H1 (cell line): ENCODE measurements around the gene PCDH9.

Source experiments
- ASH2L ChIP-seq: fragments of 200-600, 300-600 bp; sonication (generic); IDR thresholded peaks from one replicate; pipeline ENCODE4 v1.7.1; 2017; ENCODE audit warnings: low read length
- BRCA1 ChIP-seq: IDR thresholded peaks from 2 replicates; pipeline ENCODE4 v1.6.1; 2012; ENCODE audit warnings: low read depth, low read length, improper control_type of control experiment
- CREB1 ChIP-seq: IDR thresholded peaks from 2 replicates; pipeline ENCODE4 v1.6.1; 2012; ENCODE audit warnings: inconsistent platforms
- EZH2 ChIP-seq: fragments of 200-600 bp; sonication (generic); IDR thresholded peaks from 2 replicates; pipeline ENCODE4 v1.7.1; 2012; ENCODE audit warnings: low read depth, mild to moderate bottlenecking, moderate library complexity, low read length, inconsistent platforms; ENCODE audit not compliant: severe bottlenecking
- POLR2A ChIP-seq, 2 experiments: IDR thresholded peaks; 1 replicate in 1 of 2; 2 replicates in 1 of 2; pipeline ENCODE4 v1.6.1; 2011; ENCODE audit warnings: low read depth in 2 of 2, low read length in 2 of 2, mild to moderate bottlenecking in 2 of 2; ENCODE audit errors: control extremely low read depth in 1 of 2
- POLR2AphosphoS5 ChIP-seq: IDR thresholded peaks from 2 replicates; pipeline ENCODE4 v1.6.1; 2011; ENCODE audit warnings: low read depth, low read length
- RFX5 ChIP-seq: IDR thresholded peaks from 2 replicates; pipeline ENCODE4 v1.6.1; 2011; ENCODE audit warnings: low read depth, low read length, improper control_type of control experiment, borderline replicate concordance
- SRF ChIP-seq: IDR thresholded peaks from 2 replicates; pipeline ENCODE4 v1.6.1; 2011; ENCODE audit warnings: mild to moderate bottlenecking, low read depth, low read length, moderate library complexity
- SUZ12 ChIP-seq: fragments of 200-600 bp; sonication (generic); IDR thresholded peaks from 2 replicates; pipeline ENCODE4 v1.6.1; 2012; ENCODE audit warnings: mild to moderate bottlenecking, inconsistent platforms, low read length, moderate library complexity, mixed read lengths
- TCF12 ChIP-seq: IDR thresholded peaks from 2 replicates; pipeline ENCODE4 v1.6.1; 2011; ENCODE audit warnings: low read depth, mild to moderate bottlenecking, low read length
- USF2 ChIP-seq: IDR thresholded peaks from 2 replicates; pipeline ENCODE4 v1.6.1; 2011; ENCODE audit warnings: low read length, improper control_type of control experiment
- TF ChIP-seq, protein P1 (sequence below), 3 experiments: IDR thresholded peaks; 1 replicate in 2 of 3; 2 replicates in 1 of 3; pipeline versions ENCODE4 v1.5.1 to v1.6.1; 2011; ENCODE audit warnings: low read length in 3 of 3, mild to moderate bottlenecking in 3 of 3, inconsistent platforms in 2 of 3, low read depth in 1 of 3, moderate library complexity in 1 of 3; ENCODE audit not compliant: insufficient read depth in 1 of 3; ENCODE audit errors: control extremely low read depth in 1 of 3

DNA sequence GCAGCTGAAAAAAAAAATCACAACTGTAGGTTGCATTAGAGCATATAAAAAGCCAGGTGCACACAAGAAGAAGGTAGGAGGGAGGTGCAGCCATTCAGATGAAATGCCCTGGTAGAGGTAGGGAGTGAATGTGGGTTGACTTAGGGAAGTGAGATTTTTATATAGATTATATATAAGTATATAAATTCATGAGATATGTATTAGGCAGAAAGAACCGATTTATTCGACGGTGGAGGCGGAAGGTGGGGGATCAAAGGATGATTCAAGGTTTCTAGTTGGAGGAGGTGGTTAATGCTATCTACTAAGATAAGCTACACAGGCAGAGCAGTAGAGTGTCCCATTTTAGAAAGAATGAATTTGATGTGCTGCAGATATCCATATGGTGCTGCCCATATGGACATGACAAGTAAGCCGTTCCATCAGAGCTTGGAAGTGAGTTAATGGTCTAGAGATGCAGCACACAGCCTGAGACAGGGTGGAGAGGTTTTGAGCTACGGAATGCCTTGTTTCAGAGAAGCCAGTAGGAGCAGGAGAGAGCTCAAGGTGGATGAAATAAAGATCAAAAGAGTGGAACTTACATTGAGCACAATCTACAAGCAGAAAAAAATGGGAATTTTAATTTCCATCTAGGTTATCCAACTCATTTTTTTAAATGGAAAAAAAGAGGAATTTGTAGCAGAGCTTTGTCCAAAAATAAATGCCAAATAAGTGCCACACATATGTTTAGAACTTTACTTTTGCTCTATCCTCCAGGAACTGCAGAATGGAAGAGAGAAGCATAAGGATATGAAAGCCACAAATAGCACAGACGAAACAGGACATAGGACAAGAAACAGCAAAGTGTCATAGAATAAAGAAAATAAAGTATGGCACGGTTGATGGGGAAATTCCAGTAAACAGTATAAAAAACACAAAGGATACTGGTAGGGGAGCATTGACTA is 177.3 kb downstream of the PCDH9 start:
- TF ChIP-seq ASH2L (no peak), CREB1 (no peak), EZH2 (no peak), TCF12 (no peak), RFX5 (no peak), SRF (no peak), SUZ12 (no peak), POLR2AphosphoS5 (no peak), USF2 (no peak), BRCA1 (no peak), POLR2A (IDR thresholded peaks at IDR 0.05; ENCODE audit: control extremely low read depth in 1 of 2, low read depth in 2 of 2, low read length in 2 of 2) (no peak)
- TF ChIP-seq, protein P1, sequence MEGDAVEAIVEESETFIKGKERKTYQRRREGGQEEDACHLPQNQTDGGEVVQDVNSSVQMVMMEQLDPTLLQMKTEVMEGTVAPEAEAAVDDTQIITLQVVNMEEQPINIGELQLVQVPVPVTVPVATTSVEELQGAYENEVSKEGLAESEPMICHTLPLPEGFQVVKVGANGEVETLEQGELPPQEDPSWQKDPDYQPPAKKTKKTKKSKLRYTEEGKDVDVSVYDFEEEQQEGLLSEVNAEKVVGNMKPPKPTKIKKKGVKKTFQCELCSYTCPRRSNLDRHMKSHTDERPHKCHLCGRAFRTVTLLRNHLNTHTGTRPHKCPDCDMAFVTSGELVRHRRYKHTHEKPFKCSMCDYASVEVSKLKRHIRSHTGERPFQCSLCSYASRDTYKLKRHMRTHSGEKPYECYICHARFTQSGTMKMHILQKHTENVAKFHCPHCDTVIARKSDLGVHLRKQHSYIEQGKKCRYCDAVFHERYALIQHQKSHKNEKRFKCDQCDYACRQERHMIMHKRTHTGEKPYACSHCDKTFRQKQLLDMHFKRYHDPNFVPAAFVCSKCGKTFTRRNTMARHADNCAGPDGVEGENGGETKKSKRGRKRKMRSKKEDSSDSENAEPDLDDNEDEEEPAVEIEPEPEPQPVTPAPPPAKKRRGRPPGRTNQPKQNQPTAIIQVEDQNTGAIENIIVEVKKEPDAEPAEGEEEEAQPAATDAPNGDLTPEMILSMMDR (IDR thresholded peaks at IDR 0.05; ENCODE audit: control extremely low read depth in 1 of 3, insufficient read depth in 1 of 3, low read depth in 1 of 3, low read length in 3 of 3), result peak in 1 of 3 experiments; percentile 25; a peak in 1 of 4 replicates
